Measurements from ENCODE around the gene SLC17A2. TPM values are rescaled to one million over a fixed set of nuclear protein-coding genes. Genes with fewer than 3 reads are reported as not detected.

The SLC17A2 gene
- total RNA-seq, 2 donors from 2014 or later = not detected

- Histone ChIP-seq H3K9me3 (no peaks in the 10 kb centered on the region), H3K36me3 (no peaks in the 10 kb centered on the region), H3K4me1 (no peaks in the 10 kb centered on the region), H3K27me3 (no peaks in the 10 kb centered on the region), H3K4me3 (no peak overlapping the region), H3K27ac (no peak overlapping the region)
- TF ChIP-seq CTCF (IDR thresholded peaks at IDR 0.05) = no peak
- DNase-seq (ENCODE audit: low spot score) = no peak
These were observed 36.7 kb downstream of the SLC17A2 start for GRCh38 chr6:25893778-25894177.

GRCh38 chr6:25892877-25893276 is 37.6 kb downstream of the SLC17A2 start:
- H3K4me3 ChIP-seq = no peak overlapping the region
- H3K9me3 ChIP-seq = no peaks in the 10 kb centered on the region
- no peak for DNase-seq (ENCODE audit: low spot score)
- no peaks in the 10 kb centered on the region for H3K4me1 ChIP-seq
- no peaks in the 10 kb centered on the region for H3K27me3 ChIP-seq
- no peak for TF ChIP-seq CTCF (IDR thresholded peaks at IDR 0.05)
- H3K27ac ChIP-seq = no peak overlapping the region
- no peaks in the 10 kb centered on the region for H3K36me3 ChIP-seq

- Histone ChIP-seq H3K36me3 (no peaks in the 10 kb centered on the region), H3K27me3 (no peaks in the 10 kb centered on the region), H3K4me1 (no peaks in the 10 kb centered on the region), H3K4me3 (no peak overlapping the region), H3K27ac (no peak overlapping the region), H3K9me3 (no peaks in the 10 kb centered on the region)
- TF ChIP-seq CTCF (IDR thresholded peaks at IDR 0.05) = peak; percentile 10 to 50
- no peak for DNase-seq (ENCODE audit: low spot score)
These were observed 40.3 kb downstream of the SLC17A2 start for GRCh38 chr6:25889877-25890853.

GRCh38 chr6:25888626-25889025 is 41.9 kb downstream of the SLC17A2 start:
- no peak overlapping the region for H3K4me3 ChIP-seq
- H3K9me3 ChIP-seq = no peaks in the 10 kb centered on the region
- no peak overlapping the region for H3K27ac ChIP-seq
- no peaks in the 10 kb centered on the region for H3K36me3 ChIP-seq
- H3K27me3 ChIP-seq = no peaks in the 10 kb centered on the region
- H3K4me1 ChIP-seq = no peaks in the 10 kb centered on the region
- no peak for TF ChIP-seq CTCF (IDR thresholded peaks at IDR 0.05)
- DNase-seq (ENCODE audit: low spot score) = no peak

GRCh38 chr6:25886066-25886465 is 44.4 kb downstream of the SLC17A2 start:
- no peaks in the 10 kb centered on the region for H3K36me3 ChIP-seq
- H3K4me3 ChIP-seq = no peak overlapping the region
- no peaks in the 10 kb centered on the region for H3K27me3 ChIP-seq
- H3K27ac ChIP-seq = no peak overlapping the region
- no peaks in the 10 kb centered on the region for H3K4me1 ChIP-seq
- TF ChIP-seq CTCF (IDR thresholded peaks at IDR 0.05) = no peak
- DNase-seq (ENCODE audit: low spot score) = no peak
- H3K9me3 ChIP-seq = no peaks in the 10 kb centered on the region

All from right atrium auricular region (tissue), 2 donors.